ENCODE measurements around the gene MFSD12.

The MFSD12 gene

DNA sequence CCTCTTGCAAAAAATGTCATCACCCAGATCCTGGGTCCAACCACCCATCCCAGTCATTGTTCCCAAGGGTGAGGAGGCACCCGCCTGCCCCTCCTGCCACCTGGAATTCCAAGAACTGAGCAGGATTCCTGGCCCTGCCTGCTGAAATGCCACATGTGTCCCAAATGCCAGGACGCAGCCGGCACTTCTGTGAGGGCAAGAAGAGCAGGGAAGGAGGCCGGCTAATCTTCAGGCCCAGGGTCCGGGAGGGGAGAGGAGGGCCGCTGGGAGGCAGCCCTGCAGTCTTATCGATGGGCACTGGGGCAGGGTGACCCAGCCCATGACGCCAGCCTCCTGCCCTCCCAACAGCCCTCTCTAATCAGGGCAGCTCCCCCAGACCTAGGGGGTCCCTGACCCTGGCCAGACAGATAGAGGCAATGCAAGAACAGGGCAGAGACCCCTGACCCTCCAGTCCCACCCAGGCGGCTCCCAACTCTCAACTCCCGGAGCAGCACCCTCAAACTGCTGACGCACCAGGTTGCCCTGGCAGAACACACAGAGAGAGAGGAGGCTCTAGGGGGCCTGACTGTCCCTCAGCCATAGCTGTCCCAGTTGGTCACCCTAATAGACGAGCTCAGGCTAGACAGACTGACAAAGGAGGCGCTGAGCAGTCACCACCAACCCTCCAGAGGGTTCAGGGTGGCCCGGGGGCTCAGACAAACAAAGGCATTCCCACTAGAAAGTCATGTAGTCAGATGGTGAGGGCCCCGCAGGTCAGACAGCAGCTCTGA, 1.5 kb downstream of the MFSD12 start:
- peak overlapping the region; percentile 93 to 100 for H3K4me3 ChIP-seq (ENCODE audit: insufficient read depth in 1 of 2, low read depth in 1 of 2, low read length in 2 of 2)
- peaks cover 46% of the 10 kb centered on the region for H3K4me1 ChIP-seq (ENCODE audit: control insufficient read depth, insufficient read depth, low read depth, low read length)
- WGBS = 90% methylated on average over 15 of the region's 15 CpGs
- H3K4me2 ChIP-seq (ENCODE audit: low read length, poor library complexity, severe bottlenecking) = peak overlapping the region; percentile 98
- H2AFZ ChIP-seq (ENCODE audit: low read depth, low read length) = no peak overlapping the region
- peak overlapping the region; percentile 3 for H2AK5ac ChIP-seq (ENCODE audit: low read length, severe bottlenecking)
- peak overlapping the region in 1 of 2 experiments; percentile 72 for H2BK12ac ChIP-seq (ENCODE audit: low read length in 2 of 2)
- peak overlapping the region in 1 of 2 experiments; percentile 36 for H3K23ac ChIP-seq (ENCODE audit: low read length in 2 of 2)
- peak overlapping the region in 1 of 2 experiments; percentile 13 for H3K18ac ChIP-seq (ENCODE audit: low read depth in 1 of 2, low read length in 2 of 2)
- no peak overlapping the region for H2BK120ac ChIP-seq (ENCODE audit: low read depth, low read length)
- H3K9me3 ChIP-seq (ENCODE audit: control insufficient read depth, low read length) = no peaks in the 10 kb centered on the region
- peak overlapping the region; percentile 12 for H2BK15ac ChIP-seq (ENCODE audit: low read depth, poor library complexity, severe bottlenecking)
- no peak for DNase-seq
- H3K36me3 ChIP-seq (ENCODE audit: control insufficient read depth in 1 of 2, insufficient read depth in 2 of 2, low read depth in 1 of 2, low read length in 2 of 2) = peaks cover 0 to 16% of the 10 kb centered on the region in 2 experiments
- H4K91ac ChIP-seq (ENCODE audit: low read length) = peak overlapping the region; percentile 23
- H4K8ac ChIP-seq (ENCODE audit: low read length) = peak overlapping the region; percentile 53
- peak overlapping the region in 1 of 2 experiments; percentile 52 for H3K4ac ChIP-seq (ENCODE audit: low read depth in 1 of 2, low read length in 2 of 2)
- H3K27me3 ChIP-seq (ENCODE audit: control insufficient read depth in 1 of 2, insufficient read depth in 1 of 2, low read length in 2 of 2) = no peaks in the 10 kb centered on the region
- no peak overlapping the region for H3K27ac ChIP-seq (ENCODE audit: low read length, poor library complexity, severe bottlenecking)
- peak overlapping the region; percentile 89 for H3K9ac ChIP-seq (ENCODE audit: low read length)
- no peak overlapping the region for H2BK5ac ChIP-seq (ENCODE audit: low read depth, low read length, poor library complexity, severe bottlenecking)
- H3K14ac ChIP-seq (ENCODE audit: low read length in 2 of 2) = peak overlapping the region in 1 of 2 experiments; percentile 5
- H3K79me1 ChIP-seq (replicated peaks; ENCODE audit: low read length, poor library complexity, severe bottlenecking) = peaks cover 5% of the 10 kb centered on the region

GRCh38 chr19:3554254-3555083, 2.9 kb downstream of the MFSD12 start:
- no peak for DNase-seq
- Histone ChIP-seq H3K4me1 (ENCODE audit: control insufficient read depth, insufficient read depth, low read depth, low read length) (peaks cover 46% of the 10 kb centered on the region), H3K9me3 (ENCODE audit: control insufficient read depth, low read length) (no peaks in the 10 kb centered on the region), H2AK5ac (ENCODE audit: low read length, severe bottlenecking) (peak overlapping the region; percentile 94), H2BK120ac (ENCODE audit: low read depth, low read length) (peak overlapping the region; percentile 15), H3K14ac (ENCODE audit: low read length in 2 of 2) (no peak overlapping the region), H4K91ac (ENCODE audit: low read length) (peak overlapping the region; percentile 80), H3K4me3 (ENCODE audit: insufficient read depth in 1 of 2, low read depth in 1 of 2, low read length in 2 of 2) (no peak overlapping the region), H3K4ac (ENCODE audit: low read depth in 1 of 2, low read length in 2 of 2) (no peak overlapping the region), H3K4me2 (ENCODE audit: low read length, poor library complexity, severe bottlenecking) (peak overlapping the region; percentile 37), H3K23ac (ENCODE audit: low read length in 2 of 2) (no peak overlapping the region), H2BK15ac (ENCODE audit: low read depth, poor library complexity, severe bottlenecking) (peak overlapping the region; percentile 75), H3K27ac (ENCODE audit: low read length, poor library complexity, severe bottlenecking) (peak overlapping the region; percentile 80), H2BK5ac (ENCODE audit: low read depth, low read length, poor library complexity, severe bottlenecking) (no peak overlapping the region), H2AFZ (ENCODE audit: low read depth, low read length) (no peak overlapping the region), H3K9ac (ENCODE audit: low read length) (peak overlapping the region; percentile 11), H3K79me1 (replicated peaks; ENCODE audit: low read length, poor library complexity, severe bottlenecking) (peaks cover 4% of the 10 kb centered on the region), H2BK12ac (ENCODE audit: low read length in 2 of 2) (peak overlapping the region in 1 of 2 experiments; percentile 51), H3K36me3 (ENCODE audit: control insufficient read depth in 1 of 2, insufficient read depth in 2 of 2, low read depth in 1 of 2, low read length in 2 of 2) (peaks cover 0 to 26% of the 10 kb centered on the region in 2 experiments), H4K8ac (ENCODE audit: low read length) (peak overlapping the region; percentile 50), H3K18ac (ENCODE audit: low read depth in 1 of 2, low read length in 2 of 2) (peak overlapping the region in 1 of 2 experiments; percentile 42), H3K27me3 (ENCODE audit: control insufficient read depth in 1 of 2, insufficient read depth in 1 of 2, low read length in 2 of 2) (no peaks in the 10 kb centered on the region)
- 78% methylated on average over 17 of the region's 21 CpGs for WGBS

- Histone ChIP-seq H2BK12ac (ENCODE audit: low read length in 2 of 2) (no peak overlapping the region), H4K91ac (ENCODE audit: low read length) (peak overlapping the region; percentile 74), H3K79me1 (replicated peaks; ENCODE audit: low read length, poor library complexity, severe bottlenecking) (peaks cover 9% of the 10 kb centered on the region), H4K8ac (ENCODE audit: low read length) (peak overlapping the region; percentile 61), H2BK120ac (ENCODE audit: low read depth, low read length) (no peak overlapping the region), H3K4me3 (ENCODE audit: insufficient read depth in 1 of 2, low read depth in 1 of 2, low read length in 2 of 2) (no peak overlapping the region), H3K27me3 (ENCODE audit: control insufficient read depth in 1 of 2, insufficient read depth in 1 of 2, low read length in 2 of 2) (no peaks in the 10 kb centered on the region), H3K23ac (ENCODE audit: low read length in 2 of 2) (no peak overlapping the region), H2AK5ac (ENCODE audit: low read length, severe bottlenecking) (peak overlapping the region; percentile 18), H3K9me3 (ENCODE audit: control insufficient read depth, low read length) (no peaks in the 10 kb centered on the region), H3K4me1 (ENCODE audit: control insufficient read depth, insufficient read depth, low read depth, low read length) (peaks cover 51% of the 10 kb centered on the region), H3K9ac (ENCODE audit: low read length) (no peak overlapping the region), H2AFZ (ENCODE audit: low read depth, low read length) (no peak overlapping the region), H3K27ac (ENCODE audit: low read length, poor library complexity, severe bottlenecking) (no peak overlapping the region), H2BK5ac (ENCODE audit: low read depth, low read length, poor library complexity, severe bottlenecking) (no peak overlapping the region), H3K4me2 (ENCODE audit: low read length, poor library complexity, severe bottlenecking) (no peak overlapping the region), H3K36me3 (ENCODE audit: control insufficient read depth in 1 of 2, insufficient read depth in 2 of 2, low read depth in 1 of 2, low read length in 2 of 2) (peaks cover 13 to 52% of the 10 kb centered on the region in 2 experiments), H2BK15ac (ENCODE audit: low read depth, poor library complexity, severe bottlenecking) (no peak overlapping the region), H3K14ac (ENCODE audit: low read length in 2 of 2) (no peak overlapping the region), H3K18ac (ENCODE audit: low read depth in 1 of 2, low read length in 2 of 2) (no peak overlapping the region), H3K4ac (ENCODE audit: low read depth in 1 of 2, low read length in 2 of 2) (no peak overlapping the region)
- DNase-seq = no peak
- 87% methylated on average over 9 of the region's 9 CpGs for WGBS
These were observed 5.6 kb downstream of the MFSD12 start for GRCh38 chr19:3551792-3552095.
